Activated gamma-delta T cell treated with anti-CD3 and anti-CD28 coated beads, Interleukin-2, amount 50 U/mL, for 16 hours (primary cell): Measurements from ENCODE around the gene NFATC1.
"Not testable (repeated sequence)": the region's sequence is repeated elsewhere in the genome, so short reads cannot be mapped to it uniquely, and the experiment has no call there.

Source experiments
- DNase-seq: peaks from one replicate; pipeline ENCODE4 v3.0.0-alpha.2; 2020; ENCODE audit warnings: low read depth

NFATC1 gene

GRCh38 chr18:79489051-79489898 is 93.5 kb downstream of the NFATC1 start:
- no peak for DNase-seq

GRCh38 chr18:79489899-79490625 is 94.3 kb downstream of the NFATC1 start:
- DNase-seq = no peak

- DNase-seq = no peak
Measured at GRCh38 chr18:79490626-79491041, 94.9 kb downstream of the NFATC1 start.

GRCh38 chr18:79491081-79491551 is 95.4 kb downstream of the NFATC1 start:
- DNase-seq = no peak

GRCh38 chr18:79493211-79493800 is 97.6 kb downstream of the NFATC1 start:
- no peak for DNase-seq

GRCh38 chr18:79493801-79494211 is 98.1 kb downstream of the NFATC1 start:
- DNase-seq = no peak

GRCh38 chr18:79494936-79495335 is 99.2 kb downstream of the NFATC1 start:
- DNase-seq = no peak

GRCh38 chr18:79495591-79496071 is 99.9 kb downstream of the NFATC1 start:
- DNase-seq = no peak

GRCh38 chr18:79496237-79496977 is 100.7 kb downstream of the NFATC1 start:
- DNase-seq = no peak

- DNase-seq = no peak
Measured at GRCh38 chr18:79496978-79497637, 101.4 kb downstream of the NFATC1 start.

GRCh38 chr18:79497638-79498081 is 101.9 kb downstream of the NFATC1 start:
- DNase-seq = no peak

- DNase-seq = no peak
Measured at GRCh38 chr18:79498662-79499061, 102.9 kb downstream of the NFATC1 start.

- DNase-seq = no peak
Measured at GRCh38 chr18:79501006-79501405, 105.3 kb downstream of the NFATC1 start.

GRCh38 chr18:79502782-79503181 is 107.1 kb downstream of the NFATC1 start:
- DNase-seq = no peak

- DNase-seq = no peak
Measured at GRCh38 chr18:79503406-79503805, 107.7 kb downstream of the NFATC1 start.

- no peak for DNase-seq
Measured at GRCh38 chr18:79504034-79504433, 108.3 kb downstream of the NFATC1 start.

- DNase-seq = not testable (repeated sequence)
Measured at GRCh38 chr18:79504495-79504894, 108.8 kb downstream of the NFATC1 start.

GRCh38 chr18:79505465-79505864 is 109.7 kb downstream of the NFATC1 start:
- not testable (repeated sequence) for DNase-seq

- DNase-seq = no peak
Measured at GRCh38 chr18:79506191-79507075, 110.7 kb downstream of the NFATC1 start.

- DNase-seq = no peak
Measured at GRCh38 chr18:79507076-79507545, 111.4 kb downstream of the NFATC1 start.
